HepG2 (cell line): ENCODE results near the gene STMN3. TPM values are rescaled to one million over a fixed set of nuclear protein-coding genes. Genes with fewer than 3 reads are reported as not detected.

Experiments used
- ERF ChIP-seq: IDR thresholded peaks from 2 replicates; pipeline ENCODE4 v1.6.1; 2018; ENCODE audit warnings: missing biosample characterization, missing genetic modification reagents
- HMGA1 ChIP-seq: sonication (generic); formaldehyde crosslinking; conservative IDR thresholded peaks from 2 replicates; pipeline ENCODE4 v1.4.0; 2020; ENCODE audit warnings: missing genetic modification reagents
- NFE2L2 ChIP-seq: fragments of 150-350 bp; IDR thresholded peaks from 2 replicates; pipeline ENCODE4 v1.6.1; 2014; ENCODE audit warnings: low read length
- RBFOX2 ChIP-seq: fragments of 200-400 bp; formaldehyde crosslinking; IDR thresholded peaks from 2 replicates; pipeline ENCODE4 v1.6.1; 2017; ENCODE audit warnings: low read depth, mild to moderate bottlenecking, low read length
- RELA ChIP-seq: sonication (generic); formaldehyde crosslinking; IDR thresholded peaks from 2 replicates; pipeline ENCODE4 v1.4.0; 2020; ENCODE audit warnings: missing genetic modification reagents
- SSRP1 ChIP-seq: IDR thresholded peaks from 2 replicates; pipeline ENCODE4 v1.6.1; 2016; ENCODE audit warnings: control low read depth
- ZBTB7B ChIP-seq: sonication (generic); formaldehyde crosslinking; IDR thresholded peaks from 2 replicates; pipeline ENCODE4 v1.4.0; 2020; ENCODE audit warnings: missing genetic modification reagents
- ZFX ChIP-seq: sonication (generic); formaldehyde crosslinking; IDR thresholded peaks from 2 replicates; pipeline ENCODE4 v1.4.0; 2020; ENCODE audit warnings: mild to moderate bottlenecking, low read depth, missing genetic modification reagents, moderate library complexity
- ZNF260 ChIP-seq: sonication (generic); formaldehyde crosslinking; IDR thresholded peaks from 2 replicates; pipeline ENCODE4 v1.4.0; 2020; ENCODE audit warnings: missing genetic modification reagents, low read depth, mild to moderate bottlenecking, borderline replicate concordance
- ZNF33B ChIP-seq: sonication (generic); formaldehyde crosslinking; IDR thresholded peaks from 2 replicates; pipeline ENCODE4 v1.5.1; 2020; ENCODE audit warnings: mild to moderate bottlenecking, missing genetic modification reagents
- ZNF44 ChIP-seq: sonication (generic); formaldehyde crosslinking; IDR thresholded peaks from 2 replicates; pipeline ENCODE4 v1.5.1; 2020; ENCODE audit warnings: mild to moderate bottlenecking, missing genetic modification reagents
- ZNF563 ChIP-seq: sonication (generic); formaldehyde crosslinking; IDR thresholded peaks from 2 replicates; pipeline ENCODE4 v1.8.0; 2022; ENCODE audit warnings: mild to moderate bottlenecking, moderate library complexity, missing genetic modification reagents
- polyA plus RNA-seq, 8 experiments: library from polyadenylated mRNA; depleted of rRNA in 3 of 8; stranded (reverse) in 7 of 8; unstranded in 1 of 8; fragments of >200 nt; fragmentation: Illumina TruSeq in 4 of 8; extraction: Trizol in 4 of 8; gene quantifications; 2 replicates each; pipeline versions ENCODE4 v1.2.1 to v1.2.3, GENCODE V29; 2011 to 2016; ENCODE audit warnings: low read depth in 4 of 8, missing spikeins in 1 of 8, mixed read lengths in 1 of 8; ENCODE audit not compliant: insufficient read depth in 1 of 8
- total RNA-seq, 5 experiments: library from RNA; depleted of rRNA; stranded (reverse); fragments of >200 nt; fragmentation: Illumina TruSeq; extraction: Trizol; gene quantifications; 2 replicates each; pipeline ENCODE4 v1.2.3, GENCODE V29; 2016; ENCODE audit warnings: low read depth in 1 of 5
- TF ChIP-seq, protein P1 (sequence below): sonication (generic); formaldehyde crosslinking; IDR thresholded peaks from 2 replicates; pipeline ENCODE4 v1.4.0; 2020; ENCODE audit warnings: missing genetic modification reagents
- TF ChIP-seq, protein P2 (sequence below): sonication (generic); formaldehyde crosslinking; IDR thresholded peaks from 2 replicates; pipeline ENCODE4 v1.8.0; 2022; ENCODE audit warnings: mild to moderate bottlenecking, missing genetic modification reagents, moderate library complexity
- TF ChIP-seq, protein P3 (sequence below): sonication (generic); formaldehyde crosslinking; IDR thresholded peaks from 2 replicates; pipeline ENCODE4 v1.5.0; 2020; ENCODE audit warnings: mild to moderate bottlenecking, missing genetic modification reagents
- TF ChIP-seq, protein P4 (sequence below): sonication (generic); formaldehyde crosslinking; IDR thresholded peaks from 2 replicates; pipeline ENCODE4 v1.4.0; 2020; ENCODE audit warnings: mild to moderate bottlenecking, missing genetic modification reagents
- TF ChIP-seq, protein P5 (sequence below): sonication (generic); formaldehyde crosslinking; IDR thresholded peaks from 2 replicates; pipeline ENCODE4 v1.4.0; 2020; ENCODE audit warnings: mild to moderate bottlenecking, missing genetic modification reagents, borderline replicate concordance

Gene STMN3
- total and polyA plus RNA-seq, 2 of the 13 experiments (the other 11 are each of a cell fraction or from before 2014, with no cell fraction given): 21.0 to 48.3 TPM

GRCh38 chr20:63697357-63697867, 44.2 kb upstream of the STMN3 start (continued):
- TF ChIP-seq, protein P1, sequence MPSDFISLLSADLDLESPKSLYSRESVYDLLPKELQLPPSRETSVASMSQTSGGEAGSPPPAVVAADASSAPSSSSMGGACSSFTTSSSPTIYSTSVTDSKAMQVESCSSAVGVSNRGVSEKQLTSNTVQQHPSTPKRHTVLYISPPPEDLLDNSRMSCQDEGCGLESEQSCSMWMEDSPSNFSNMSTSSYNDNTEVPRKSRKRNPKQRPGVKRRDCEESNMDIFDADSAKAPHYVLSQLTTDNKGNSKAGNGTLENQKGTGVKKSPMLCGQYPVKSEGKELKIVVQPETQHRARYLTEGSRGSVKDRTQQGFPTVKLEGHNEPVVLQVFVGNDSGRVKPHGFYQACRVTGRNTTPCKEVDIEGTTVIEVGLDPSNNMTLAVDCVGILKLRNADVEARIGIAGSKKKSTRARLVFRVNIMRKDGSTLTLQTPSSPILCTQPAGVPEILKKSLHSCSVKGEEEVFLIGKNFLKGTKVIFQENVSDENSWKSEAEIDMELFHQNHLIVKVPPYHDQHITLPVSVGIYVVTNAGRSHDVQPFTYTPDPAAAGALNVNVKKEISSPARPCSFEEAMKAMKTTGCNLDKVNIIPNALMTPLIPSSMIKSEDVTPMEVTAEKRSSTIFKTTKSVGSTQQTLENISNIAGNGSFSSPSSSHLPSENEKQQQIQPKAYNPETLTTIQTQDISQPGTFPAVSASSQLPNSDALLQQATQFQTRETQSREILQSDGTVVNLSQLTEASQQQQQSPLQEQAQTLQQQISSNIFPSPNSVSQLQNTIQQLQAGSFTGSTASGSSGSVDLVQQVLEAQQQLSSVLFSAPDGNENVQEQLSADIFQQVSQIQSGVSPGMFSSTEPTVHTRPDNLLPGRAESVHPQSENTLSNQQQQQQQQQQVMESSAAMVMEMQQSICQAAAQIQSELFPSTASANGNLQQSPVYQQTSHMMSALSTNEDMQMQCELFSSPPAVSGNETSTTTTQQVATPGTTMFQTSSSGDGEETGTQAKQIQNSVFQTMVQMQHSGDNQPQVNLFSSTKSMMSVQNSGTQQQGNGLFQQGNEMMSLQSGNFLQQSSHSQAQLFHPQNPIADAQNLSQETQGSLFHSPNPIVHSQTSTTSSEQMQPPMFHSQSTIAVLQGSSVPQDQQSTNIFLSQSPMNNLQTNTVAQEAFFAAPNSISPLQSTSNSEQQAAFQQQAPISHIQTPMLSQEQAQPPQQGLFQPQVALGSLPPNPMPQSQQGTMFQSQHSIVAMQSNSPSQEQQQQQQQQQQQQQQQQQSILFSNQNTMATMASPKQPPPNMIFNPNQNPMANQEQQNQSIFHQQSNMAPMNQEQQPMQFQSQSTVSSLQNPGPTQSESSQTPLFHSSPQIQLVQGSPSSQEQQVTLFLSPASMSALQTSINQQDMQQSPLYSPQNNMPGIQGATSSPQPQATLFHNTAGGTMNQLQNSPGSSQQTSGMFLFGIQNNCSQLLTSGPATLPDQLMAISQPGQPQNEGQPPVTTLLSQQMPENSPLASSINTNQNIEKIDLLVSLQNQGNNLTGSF (CRISPR knock-in tag): no peak
- peak; percentile 78; the same call in 1 of the 2 replicates for TF ChIP-seq SSRP1 (CRISPR knock-in tag)
- TF ChIP-seq ZNF260 (CRISPR knock-in tag): no peak; the same call in 1 of the 2 replicates
- TF ChIP-seq, protein P2, sequence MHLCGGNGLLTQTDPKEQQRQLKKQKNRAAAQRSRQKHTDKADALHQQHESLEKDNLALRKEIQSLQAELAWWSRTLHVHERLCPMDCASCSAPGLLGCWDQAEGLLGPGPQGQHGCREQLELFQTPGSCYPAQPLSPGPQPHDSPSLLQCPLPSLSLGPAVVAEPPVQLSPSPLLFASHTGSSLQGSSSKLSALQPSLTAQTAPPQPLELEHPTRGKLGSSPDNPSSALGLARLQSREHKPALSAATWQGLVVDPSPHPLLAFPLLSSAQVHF (CRISPR knock-in tag): no peak
- TF ChIP-seq, protein P3, sequence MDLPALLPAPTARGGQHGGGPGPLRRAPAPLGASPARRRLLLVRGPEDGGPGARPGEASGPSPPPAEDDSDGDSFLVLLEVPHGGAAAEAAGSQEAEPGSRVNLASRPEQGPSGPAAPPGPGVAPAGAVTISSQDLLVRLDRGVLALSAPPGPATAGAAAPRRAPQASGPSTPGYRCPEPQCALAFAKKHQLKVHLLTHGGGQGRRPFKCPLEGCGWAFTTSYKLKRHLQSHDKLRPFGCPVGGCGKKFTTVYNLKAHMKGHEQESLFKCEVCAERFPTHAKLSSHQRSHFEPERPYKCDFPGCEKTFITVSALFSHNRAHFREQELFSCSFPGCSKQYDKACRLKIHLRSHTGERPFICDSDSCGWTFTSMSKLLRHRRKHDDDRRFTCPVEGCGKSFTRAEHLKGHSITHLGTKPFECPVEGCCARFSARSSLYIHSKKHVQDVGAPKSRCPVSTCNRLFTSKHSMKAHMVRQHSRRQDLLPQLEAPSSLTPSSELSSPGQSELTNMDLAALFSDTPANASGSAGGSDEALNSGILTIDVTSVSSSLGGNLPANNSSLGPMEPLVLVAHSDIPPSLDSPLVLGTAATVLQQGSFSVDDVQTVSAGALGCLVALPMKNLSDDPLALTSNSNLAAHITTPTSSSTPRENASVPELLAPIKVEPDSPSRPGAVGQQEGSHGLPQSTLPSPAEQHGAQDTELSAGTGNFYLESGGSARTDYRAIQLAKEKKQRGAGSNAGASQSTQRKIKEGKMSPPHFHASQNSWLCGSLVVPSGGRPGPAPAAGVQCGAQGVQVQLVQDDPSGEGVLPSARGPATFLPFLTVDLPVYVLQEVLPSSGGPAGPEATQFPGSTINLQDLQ: peak; percentile 54; the same call in 1 of the 2 replicates
- TF ChIP-seq ZFX (CRISPR knock-in tag): 0 out of 2 replicates have a peak, but pooled peaks have one; percentile 17
- TF ChIP-seq RELA: no peak
- 0 out of 2 replicates have a peak, but pooled peaks have one; percentile 8 for TF ChIP-seq ZNF563 (CRISPR knock-in tag)
- TF ChIP-seq NFE2L2: no peak
- TF ChIP-seq RBFOX2: 0 out of 2 replicates have a peak, but pooled peaks have one; percentile 5
- TF ChIP-seq, protein P4, sequence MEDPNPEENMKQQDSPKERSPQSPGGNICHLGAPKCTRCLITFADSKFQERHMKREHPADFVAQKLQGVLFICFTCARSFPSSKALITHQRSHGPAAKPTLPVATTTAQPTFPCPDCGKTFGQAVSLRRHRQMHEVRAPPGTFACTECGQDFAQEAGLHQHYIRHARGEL (CRISPR knock-in tag): no peak
- TF ChIP-seq ERF (CRISPR knock-in tag): peak; percentile 8; the same call in 1 of the 2 replicates
- TF ChIP-seq, protein P5, sequence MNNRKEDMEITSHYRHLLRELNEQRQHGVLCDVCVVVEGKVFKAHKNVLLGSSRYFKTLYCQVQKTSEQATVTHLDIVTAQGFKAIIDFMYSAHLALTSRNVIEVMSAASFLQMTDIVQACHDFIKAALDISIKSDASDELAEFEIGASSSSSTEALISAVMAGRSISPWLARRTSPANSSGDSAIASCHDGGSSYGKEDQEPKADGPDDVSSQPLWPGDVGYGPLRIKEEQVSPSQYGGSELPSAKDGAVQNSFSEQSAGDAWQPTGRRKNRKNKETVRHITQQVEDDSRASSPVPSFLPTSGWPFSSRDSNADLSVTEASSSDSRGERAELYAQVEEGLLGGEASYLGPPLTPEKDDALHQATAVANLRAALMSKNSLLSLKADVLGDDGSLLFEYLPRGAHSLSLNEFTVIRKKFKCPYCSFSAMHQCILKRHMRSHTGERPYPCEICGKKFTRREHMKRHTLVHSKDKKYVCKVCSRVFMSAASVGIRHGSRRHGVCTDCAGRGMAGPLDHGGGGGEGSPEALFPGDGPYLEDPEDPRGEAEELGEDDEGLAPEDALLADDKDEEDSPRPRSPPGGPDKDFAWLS: 0 out of 2 replicates have a peak, but pooled peaks have one; percentile 38
- no peak for TF ChIP-seq HMGA1 (CRISPR knock-in tag)
- TF ChIP-seq ZNF44 (CRISPR knock-in tag): 0 out of 2 replicates have a peak, but pooled peaks have one; percentile 45
- 0 out of 2 replicates have a peak, but pooled peaks have one; percentile 12 for TF ChIP-seq ZBTB7B (CRISPR knock-in tag)
- TF ChIP-seq ZNF33B: peak; percentile 65; the same call in 1 of the 2 replicates
